OCI-LY1 (cell line): ENCODE data around the gene RHOV.

Experiments
- H2AFZ ChIP-seq: fragments of 200-600 bp; sonication (generic), shearing (Covaris generic); 2 replicates; pipeline ENCODE4 v1.6.0; 2014; ENCODE audit warnings: antibody characterized with exemption, mild to moderate bottlenecking, low read length
- H3F3A ChIP-seq: fragments of 200-600 bp; sonication (generic), shearing (Covaris generic); 2 replicates; pipeline ENCODE4 v1.6.0; 2014; ENCODE audit warnings: mild to moderate bottlenecking, antibody characterized with exemption, low read length, moderate library complexity; ENCODE audit not compliant: insufficient read depth
- H3K27ac ChIP-seq: fragments of 200-600 bp; sonication (generic); 2 replicates; pipeline ENCODE4 v1.5.1; 2014; ENCODE audit warnings: low read length, mixed run types, mild to moderate bottlenecking, low read depth; ENCODE audit not compliant: poor library complexity, severe bottlenecking
- H3K27me3 ChIP-seq: fragments of 200-600 bp; sonication (generic); 2 replicates; pipeline ENCODE4 v1.6.0; 2014; ENCODE audit warnings: antibody characterized with exemption, mild to moderate bottlenecking, low read length, moderate library complexity; ENCODE audit not compliant: insufficient read depth
- H3K36me3 ChIP-seq: fragments of 200-600 bp; sonication (generic); 2 replicates; pipeline ENCODE4 v1.6.1; 2014; ENCODE audit warnings: mild to moderate bottlenecking, antibody characterized with exemption, low read length, moderate library complexity, mixed read lengths; ENCODE audit not compliant: insufficient read depth
- H3K4me1 ChIP-seq: fragments of 200-600 bp; sonication (generic); 2 replicates; pipeline ENCODE4 v1.5.1; 2014; ENCODE audit warnings: mild to moderate bottlenecking, low read length, moderate library complexity; ENCODE audit not compliant: insufficient read depth, severe bottlenecking
- H3K4me2 ChIP-seq: fragments of 200-600 bp; sonication (generic), shearing (Covaris generic); 2 replicates; pipeline ENCODE4 v1.6.1; 2014; ENCODE audit warnings: low read length
- H3K4me3 ChIP-seq: fragments of 200-600 bp; sonication (generic); 2 replicates; pipeline ENCODE4 v1.5.1; 2014; ENCODE audit warnings: low read length, low read depth, mild to moderate bottlenecking, mixed read lengths; ENCODE audit not compliant: poor library complexity, severe bottlenecking
- H3K79me2 ChIP-seq: fragments of 200-600 bp; shearing (Covaris generic); 2 replicates; pipeline ENCODE4 v1.6.1; 2016; ENCODE audit warnings: mixed run types, low read length, mixed read lengths; ENCODE audit not compliant: insufficient read depth
- H3K9ac ChIP-seq: fragments of 200-600 bp; sonication (generic), shearing (Covaris generic); 2 replicates; pipeline ENCODE4 v1.6.1; 2014; ENCODE audit warnings: mild to moderate bottlenecking, low read length, mixed read lengths
- H3K9me2 ChIP-seq: fragments of 200-600 bp; sonication (generic), shearing (Covaris generic); 2 replicates; pipeline ENCODE4 v1.6.1; 2014; ENCODE audit warnings: low read depth, mild to moderate bottlenecking, low read length, mixed read lengths
- H3K9me3 ChIP-seq: fragments of 200-600 bp; shearing (Covaris generic); 2 replicates; pipeline ENCODE4 v1.6.1; 2014; ENCODE audit warnings: low read length, mixed read lengths
- H4K20me1 ChIP-seq: fragments of 200-600 bp; sonication (generic), shearing (Covaris generic); 2 replicates; pipeline ENCODE4 v1.6.0; 2016; ENCODE audit warnings: mild to moderate bottlenecking, low read length; ENCODE audit not compliant: insufficient read depth
- EZH2 ChIP-seq: fragments of 200-600 bp; sonication (generic), shearing (Covaris generic); IDR thresholded peaks from 2 replicates; pipeline ENCODE4 v1.8.0; 2017; ENCODE audit warnings: borderline replicate concordance, mixed run types, mild to moderate bottlenecking, antibody characterized with exemption, low read length, moderate library complexity, mixed read lengths
- TF ChIP-seq, protein P1 (sequence below): fragments of 200-600 bp; sonication (generic), shearing (Covaris generic); IDR thresholded peaks from 2 replicates; pipeline ENCODE4 v1.5.1; 2017; ENCODE audit warnings: mild to moderate bottlenecking, antibody characterized with exemption, low read length, moderate library complexity, mixed read lengths

Gene RHOV

DNA sequence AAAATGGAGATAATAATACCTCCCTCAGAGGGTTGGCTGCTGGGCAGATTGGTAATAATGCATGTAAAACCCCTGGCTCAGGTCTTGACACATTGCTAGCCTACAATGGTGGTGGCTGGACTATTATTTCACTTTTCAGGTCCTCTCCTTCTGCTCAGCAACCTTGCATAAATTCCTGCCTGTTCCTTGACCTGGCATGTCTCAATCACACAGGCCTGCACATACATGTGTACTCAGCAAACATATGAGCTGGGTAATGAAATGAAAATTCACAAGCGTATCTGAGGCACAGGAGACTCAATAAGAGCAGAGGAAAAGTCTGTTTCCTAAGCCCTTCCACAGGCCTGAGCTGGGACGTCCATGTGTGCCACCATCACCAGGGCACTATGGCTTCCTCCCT is 37.7 kb upstream of the RHOV start:
- no peak overlapping the region for H3K27ac ChIP-seq
- H3K9me3 ChIP-seq, result no peaks in the 10 kb centered on the region
- peaks cover 15% of the 10 kb centered on the region for H3K4me1 ChIP-seq
- H2AFZ ChIP-seq, result no peak overlapping the region
- no peaks in the 10 kb centered on the region for H3K36me3 ChIP-seq
- no peak overlapping the region for H3K4me3 ChIP-seq
- no peaks in the 10 kb centered on the region for H4K20me1 ChIP-seq
- H3K9me2 ChIP-seq, result no peaks in the 10 kb centered on the region
- H3K27me3 ChIP-seq, result no peaks in the 10 kb centered on the region
- no peaks in the 10 kb centered on the region for H3F3A ChIP-seq
- no peak overlapping the region for H3K9ac ChIP-seq
- H3K79me2 ChIP-seq, result no peaks in the 10 kb centered on the region
- H3K4me2 ChIP-seq, result no peak overlapping the region
- TF ChIP-seq, protein P1, sequence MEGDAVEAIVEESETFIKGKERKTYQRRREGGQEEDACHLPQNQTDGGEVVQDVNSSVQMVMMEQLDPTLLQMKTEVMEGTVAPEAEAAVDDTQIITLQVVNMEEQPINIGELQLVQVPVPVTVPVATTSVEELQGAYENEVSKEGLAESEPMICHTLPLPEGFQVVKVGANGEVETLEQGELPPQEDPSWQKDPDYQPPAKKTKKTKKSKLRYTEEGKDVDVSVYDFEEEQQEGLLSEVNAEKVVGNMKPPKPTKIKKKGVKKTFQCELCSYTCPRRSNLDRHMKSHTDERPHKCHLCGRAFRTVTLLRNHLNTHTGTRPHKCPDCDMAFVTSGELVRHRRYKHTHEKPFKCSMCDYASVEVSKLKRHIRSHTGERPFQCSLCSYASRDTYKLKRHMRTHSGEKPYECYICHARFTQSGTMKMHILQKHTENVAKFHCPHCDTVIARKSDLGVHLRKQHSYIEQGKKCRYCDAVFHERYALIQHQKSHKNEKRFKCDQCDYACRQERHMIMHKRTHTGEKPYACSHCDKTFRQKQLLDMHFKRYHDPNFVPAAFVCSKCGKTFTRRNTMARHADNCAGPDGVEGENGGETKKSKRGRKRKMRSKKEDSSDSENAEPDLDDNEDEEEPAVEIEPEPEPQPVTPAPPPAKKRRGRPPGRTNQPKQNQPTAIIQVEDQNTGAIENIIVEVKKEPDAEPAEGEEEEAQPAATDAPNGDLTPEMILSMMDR, result no peak
- TF ChIP-seq EZH2, result no peak

DNA sequence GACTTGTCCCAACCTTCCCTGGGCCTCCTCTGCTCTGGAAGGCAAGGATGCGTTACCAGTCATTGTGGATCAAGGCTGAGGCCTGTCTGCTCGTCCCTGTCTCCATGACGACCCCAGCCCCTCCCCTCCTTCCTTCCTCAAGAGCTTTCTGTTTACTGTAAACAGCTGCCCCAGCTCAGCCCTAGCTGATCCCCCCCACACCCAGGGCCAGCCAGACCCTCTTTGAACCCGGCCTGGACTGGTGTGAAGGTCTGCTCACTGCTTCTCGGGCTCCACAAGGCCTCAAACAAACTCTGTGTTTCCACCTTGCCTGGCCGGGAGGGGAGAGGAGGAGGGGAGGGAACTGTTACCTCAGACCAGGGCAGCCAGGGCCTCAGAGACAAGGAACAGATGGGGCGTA is 37.1 kb upstream of the RHOV start:
- no peaks in the 10 kb centered on the region for H3K36me3 ChIP-seq
- no peak overlapping the region for H3K4me2 ChIP-seq
- H3K27me3 ChIP-seq, result no peaks in the 10 kb centered on the region
- no peak overlapping the region for H3K4me3 ChIP-seq
- H3K4me1 ChIP-seq, result peaks cover 19% of the 10 kb centered on the region
- no peak overlapping the region for H2AFZ ChIP-seq
- no peaks in the 10 kb centered on the region for H3F3A ChIP-seq
- H3K9ac ChIP-seq, result no peak overlapping the region
- H3K9me2 ChIP-seq, result no peaks in the 10 kb centered on the region
- TF ChIP-seq EZH2, result no peak
- TF ChIP-seq, protein P1, result no peak
- no peak overlapping the region for H3K27ac ChIP-seq
- no peaks in the 10 kb centered on the region for H4K20me1 ChIP-seq
- H3K79me2 ChIP-seq, result no peaks in the 10 kb centered on the region
- H3K9me3 ChIP-seq, result no peaks in the 10 kb centered on the region

DNA sequence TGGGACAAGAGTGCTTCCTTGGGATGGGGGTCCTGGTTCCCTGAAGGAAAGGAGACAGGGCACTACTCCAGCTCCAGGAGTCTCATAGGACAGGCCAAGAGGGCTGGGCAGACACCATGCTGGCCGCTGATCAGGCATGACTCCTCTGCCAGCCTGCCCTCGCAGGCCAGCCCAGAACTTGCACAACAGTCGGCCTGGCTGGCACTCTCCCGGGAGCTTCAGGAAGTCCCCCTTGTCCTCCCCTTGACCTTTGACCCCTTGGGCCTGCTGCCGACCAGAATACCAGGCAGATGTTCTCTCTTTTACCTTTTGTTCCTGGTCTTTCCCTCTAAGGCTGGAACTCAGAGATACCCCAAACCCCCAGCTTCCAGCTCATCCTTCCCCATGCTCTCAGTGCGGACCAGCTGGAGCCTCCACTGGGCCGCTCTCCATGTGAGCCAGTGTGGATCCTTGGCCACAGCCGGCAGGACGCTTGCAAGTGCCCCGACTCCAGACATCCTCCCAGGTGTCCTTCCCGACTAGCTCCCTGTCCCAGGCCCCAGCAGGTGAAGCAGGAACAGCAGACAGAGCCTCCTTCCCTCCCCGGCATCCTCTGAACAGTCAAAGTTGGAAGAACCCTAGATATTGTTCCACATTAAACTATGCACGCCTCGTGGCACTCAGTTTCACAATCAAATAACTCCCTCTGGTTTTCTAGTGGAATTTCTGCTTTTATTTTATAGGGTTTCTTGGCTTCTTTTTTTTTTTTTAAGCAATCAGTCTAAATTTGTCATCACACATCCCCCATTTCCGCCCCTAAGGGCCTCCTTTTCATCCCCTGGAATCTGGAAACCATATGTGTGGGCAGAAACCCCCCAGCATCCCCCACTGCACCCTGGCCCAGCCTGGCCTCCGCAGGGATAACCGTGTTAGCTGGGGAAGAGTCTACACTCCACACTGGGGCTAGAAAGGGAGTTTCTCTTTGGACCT is 35.9 kb upstream of the RHOV start:
- no peak for TF ChIP-seq EZH2
- TF ChIP-seq, protein P1, result no peak
- H3K4me2 ChIP-seq, result no peak overlapping the region

More for the DNA sequence above, 35.9 kb upstream of the RHOV start:
- Histone ChIP-seq H3K4me3 (no peak overlapping the region), H3K9ac (no peak overlapping the region), H4K20me1 (no peaks in the 10 kb centered on the region), H3K27me3 (no peaks in the 10 kb centered on the region), H3K79me2 (no peaks in the 10 kb centered on the region), H3K9me2 (no peaks in the 10 kb centered on the region), H3F3A (no peaks in the 10 kb centered on the region), H3K27ac (no peak overlapping the region), H3K9me3 (no peaks in the 10 kb centered on the region), H3K4me1 (peaks cover 26% of the 10 kb centered on the region), H3K36me3 (peaks cover under 1% of the 10 kb centered on the region; the same call in 1 of the 2 replicates), H2AFZ (no peak overlapping the region)
